ENCODE data around the gene GATD1. TPM values are rescaled to one million over a fixed set of nuclear protein-coding genes. Genes with fewer than 3 reads are reported as not detected.

The GATD1 gene
- total RNA-seq, 1 donor from 2014 or later: 82.5 TPM

DNA sequence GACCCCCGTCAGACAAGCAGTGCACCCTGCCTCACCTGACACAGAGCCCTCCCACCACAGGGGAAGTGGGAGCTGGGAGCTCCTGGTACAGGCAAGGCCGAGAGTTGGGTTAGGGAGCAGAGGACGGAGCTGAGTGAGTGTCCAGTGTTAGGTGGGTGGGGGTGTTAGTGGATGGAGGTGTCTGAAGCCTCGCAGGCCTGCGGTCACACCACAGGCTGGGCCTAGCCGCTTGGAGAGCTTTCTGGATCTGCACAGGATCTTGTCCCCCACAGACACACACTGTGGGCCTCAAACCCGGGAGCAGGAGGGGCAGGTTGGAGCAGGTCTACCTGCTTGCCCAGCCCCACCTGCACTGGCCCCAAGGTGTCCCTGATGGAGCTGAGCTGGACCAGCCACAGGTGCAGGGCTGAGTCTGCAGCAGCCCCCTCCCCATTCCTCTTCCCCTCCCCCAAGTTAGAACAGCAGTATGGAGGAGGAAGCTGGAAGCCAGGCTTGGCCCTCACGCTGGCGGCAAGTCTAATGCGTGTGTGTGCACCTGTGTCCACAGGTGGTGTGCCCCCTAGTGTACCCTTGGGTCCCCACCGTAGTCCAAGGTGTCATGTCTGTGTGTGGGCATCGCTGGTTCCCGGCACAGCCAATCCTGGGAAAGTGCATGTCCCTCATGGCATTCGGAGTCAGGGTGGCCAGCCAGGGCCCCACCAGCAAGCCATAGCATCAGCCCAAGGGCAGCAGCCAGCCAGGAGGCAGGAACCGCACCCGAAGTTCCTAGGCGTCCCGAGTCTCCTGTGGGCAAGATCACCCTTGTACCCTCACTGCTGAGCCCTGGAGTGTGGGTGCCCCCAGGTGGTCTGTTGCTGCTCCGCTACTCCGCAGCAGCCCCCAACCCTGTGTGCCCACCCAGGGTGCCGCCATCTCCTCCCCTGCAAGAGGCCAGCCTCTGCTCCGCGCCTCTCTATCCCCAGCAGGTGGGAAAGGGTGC lies 2.0 kb upstream of the GATD1 start:
- DNase-seq (ENCODE audit: low spot score): no peak

DNA sequence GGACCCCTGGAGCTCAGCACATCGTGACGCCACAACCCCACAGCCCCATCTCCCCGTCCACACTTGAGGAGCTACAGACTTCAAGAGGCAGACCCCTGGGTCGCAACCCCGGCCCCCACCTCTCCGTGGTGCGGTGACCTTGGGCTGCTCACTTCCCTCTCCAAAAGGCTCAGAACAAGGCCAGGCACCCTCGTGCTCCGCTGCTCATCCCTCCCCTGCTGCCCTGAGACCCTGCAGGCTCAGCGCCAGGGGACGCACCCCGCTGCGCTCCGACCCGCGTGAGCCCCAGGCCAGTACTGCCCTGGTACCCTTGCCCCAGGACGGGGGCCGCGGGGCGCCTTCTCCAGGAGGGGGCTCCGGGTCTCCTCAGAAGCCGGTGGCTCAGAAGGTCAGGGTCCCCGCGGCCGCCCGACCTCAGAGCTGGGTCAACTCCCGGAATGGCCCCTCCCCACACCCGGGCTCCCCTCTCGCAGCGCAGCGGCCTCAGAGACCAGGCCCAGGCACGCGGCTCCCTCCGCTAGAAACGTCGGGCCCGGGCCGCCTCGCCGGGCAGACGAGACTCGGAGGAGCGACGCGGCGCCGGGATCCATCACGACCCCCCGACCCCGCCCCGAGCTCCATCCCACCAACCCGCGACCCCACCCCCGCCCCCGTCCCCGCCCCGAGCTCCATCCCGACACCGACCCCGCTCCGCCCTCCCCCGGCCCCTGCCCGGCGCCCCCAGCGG lies 563 bp downstream of the GATD1 start:
- no peak for DNase-seq (ENCODE audit: low spot score)

- DNase-seq (ENCODE audit: low spot score): no peak
Measured at GRCh38 chr11:776263-776560, 1.1 kb downstream of the GATD1 start.

DNA sequence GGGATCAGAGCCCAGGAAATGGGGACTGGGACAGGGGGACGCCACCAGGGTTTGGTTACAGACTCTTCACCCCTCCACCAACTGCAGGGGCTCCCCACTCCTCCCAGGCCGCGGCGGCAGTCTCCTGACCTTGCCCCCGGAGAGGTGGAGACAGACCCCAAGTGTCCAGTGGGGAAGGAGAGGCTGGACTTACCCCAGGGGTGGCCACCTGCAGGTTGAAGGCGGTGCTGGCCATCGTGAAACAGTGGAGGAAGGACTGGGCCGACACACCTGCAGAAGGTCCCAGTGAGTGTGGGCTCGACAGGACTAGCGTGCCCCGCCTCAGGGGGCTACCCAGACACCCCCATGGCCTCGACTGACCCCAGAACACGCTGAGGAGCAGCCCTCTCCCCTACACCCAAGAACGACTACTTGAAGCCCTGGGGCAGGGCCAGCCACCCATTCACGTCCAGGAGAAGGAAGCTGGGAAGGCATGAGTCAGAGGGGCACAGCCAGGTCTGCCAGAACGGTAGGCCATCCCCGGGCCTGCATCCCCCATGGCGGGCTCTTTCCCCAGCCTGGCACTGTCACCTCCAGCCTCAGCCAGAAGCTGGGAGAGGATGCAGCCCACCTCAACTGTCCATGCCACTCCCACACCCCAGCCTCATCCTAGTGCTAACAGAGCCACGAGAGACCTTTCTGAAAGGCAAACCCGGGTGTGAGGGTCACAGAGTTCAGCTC lies 2.3 kb downstream of the GATD1 start:
- DNase-seq (ENCODE audit: low spot score): no peak

DNA sequence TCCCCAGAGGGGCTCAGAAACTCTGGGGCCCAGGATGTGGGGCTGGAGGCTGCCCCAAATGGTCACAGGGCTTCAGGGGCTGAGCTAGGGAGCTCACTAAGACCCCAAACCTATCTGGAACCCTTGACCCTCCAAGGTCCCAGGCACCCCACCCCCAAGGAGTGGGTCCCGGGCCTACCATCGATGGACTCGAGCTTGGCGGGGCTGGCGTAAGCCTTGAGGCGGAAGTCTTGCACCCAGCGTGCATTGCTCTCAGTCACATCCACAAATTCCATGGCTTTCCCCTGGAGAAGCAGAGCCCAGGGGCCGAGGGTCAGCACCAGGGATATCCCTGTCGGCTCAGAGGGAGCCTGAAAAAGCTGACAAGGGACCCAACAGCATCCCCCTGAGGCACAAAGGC lies 3.5 kb downstream of the GATD1 start:
- DNase-seq (ENCODE audit: low spot score): no peak

DNA sequence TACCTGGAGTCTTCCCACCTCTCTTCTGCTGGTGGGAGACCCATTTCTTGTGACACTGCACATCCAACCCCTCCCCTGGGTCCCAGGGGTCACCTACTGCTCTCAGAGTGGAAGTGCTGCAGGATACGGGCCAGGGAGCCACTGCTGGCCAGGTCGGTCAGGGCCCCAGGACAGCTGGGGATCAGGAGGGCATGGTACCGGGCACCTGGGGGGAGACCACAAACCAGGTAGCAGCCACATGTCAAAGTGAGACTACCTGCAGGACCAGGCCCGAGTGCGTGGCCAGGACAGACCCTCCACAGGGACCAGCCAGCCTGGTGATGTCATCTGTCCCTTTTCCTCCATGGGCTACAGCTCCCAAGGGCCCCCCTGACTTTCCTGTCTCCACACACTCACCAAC lies 3.9 kb downstream of the GATD1 start:
- no peak for DNase-seq (ENCODE audit: low spot score)

DNA sequence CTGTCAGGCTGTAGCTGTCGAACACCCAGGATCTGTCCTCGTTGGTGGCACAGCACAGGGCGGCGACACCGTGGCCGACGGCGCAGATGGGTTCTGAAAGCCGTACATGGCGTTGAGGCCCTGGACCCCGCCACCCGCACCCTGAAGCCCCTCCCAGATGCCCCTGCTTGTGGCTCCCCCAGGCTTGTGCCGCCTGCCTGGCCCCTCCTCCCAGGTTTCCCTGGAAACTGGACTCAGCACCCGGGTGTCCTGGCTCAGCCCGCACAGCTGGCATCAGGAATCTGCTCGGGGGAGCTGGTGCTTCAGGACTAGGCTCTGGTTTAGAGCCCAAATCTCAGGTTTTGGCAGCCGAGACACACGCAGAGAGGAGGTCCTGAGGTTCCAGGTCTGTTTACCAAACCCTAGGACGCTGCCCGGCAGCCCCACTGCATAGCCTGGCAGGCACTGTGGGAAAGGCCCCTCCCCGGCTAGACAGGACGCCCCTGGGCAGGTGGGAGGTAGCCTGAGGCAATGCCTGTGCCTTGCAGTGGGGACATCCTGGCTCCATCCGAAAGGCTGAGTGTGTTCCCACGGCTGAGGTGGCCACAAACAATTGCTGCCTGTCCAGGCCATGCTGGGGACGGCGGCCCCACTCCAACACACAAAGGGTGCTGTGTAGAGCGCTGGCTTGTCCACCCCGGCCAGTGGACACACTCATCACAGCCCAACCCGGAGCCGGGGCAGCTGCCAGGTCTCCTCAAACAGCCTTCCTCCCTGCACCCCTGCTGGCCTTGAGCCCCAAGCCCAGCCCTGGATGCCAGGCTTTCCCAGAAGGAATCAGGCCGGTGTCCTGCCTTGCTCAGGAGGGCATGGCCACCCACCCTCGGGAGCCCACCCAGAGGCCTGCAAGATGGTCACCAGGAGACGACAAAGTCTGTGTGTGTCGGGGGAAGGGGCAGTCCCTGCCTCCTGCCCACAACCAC lies 4.6 kb downstream of the GATD1 start:
- no peak for DNase-seq (ENCODE audit: low spot score)

GRCh38 chr11:771617-772204 lies 5.6 kb downstream of the GATD1 start:
- DNase-seq (ENCODE audit: low spot score): no peak

DNA sequence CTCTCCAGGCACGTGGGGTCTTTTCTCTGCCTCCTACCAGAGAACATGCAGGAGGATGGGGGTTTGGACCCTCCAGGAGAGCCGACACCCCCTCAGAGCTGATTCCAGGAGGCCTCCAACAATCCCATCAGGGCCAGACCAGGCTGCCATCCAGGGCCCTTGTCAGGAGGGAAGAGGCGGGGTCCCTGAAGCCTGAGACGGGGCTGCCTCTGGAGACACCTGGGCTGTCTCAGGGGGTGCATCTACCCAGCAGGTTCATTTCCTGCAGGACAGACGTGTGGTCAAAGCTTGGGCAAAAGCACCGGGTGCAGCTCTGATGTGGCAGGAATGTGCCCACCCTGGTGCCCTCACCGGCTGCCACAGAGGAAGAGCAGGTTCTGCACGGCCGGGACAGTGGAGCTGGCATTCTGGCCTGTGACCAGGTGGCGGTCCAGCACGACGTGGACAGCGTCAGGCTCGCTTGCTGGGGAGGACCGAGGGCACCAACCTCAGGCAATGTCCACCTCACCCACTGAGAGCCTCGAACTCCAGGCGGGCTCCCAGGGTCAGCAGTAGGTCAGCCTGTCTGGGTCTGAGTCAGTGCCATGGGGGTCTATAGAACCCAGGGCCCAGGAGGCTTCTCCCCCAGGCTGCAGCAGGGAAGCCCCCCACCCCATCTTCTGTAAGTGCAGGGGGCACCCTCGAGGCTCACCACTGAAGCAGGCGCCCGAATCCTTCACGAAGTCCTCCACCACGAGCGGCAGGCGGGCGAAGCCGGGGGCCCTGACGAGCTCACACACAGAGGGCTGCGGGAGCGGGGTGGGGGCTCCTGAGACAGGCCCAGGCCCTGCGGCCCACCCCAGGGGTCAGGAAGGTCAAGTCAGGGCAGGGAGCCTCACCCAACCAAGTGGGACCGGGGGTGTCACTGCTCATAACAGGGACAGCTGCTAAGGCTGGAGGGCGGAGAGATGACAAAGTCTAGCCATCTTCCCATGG lies 6.4 kb downstream of the GATD1 start:
- no peak for DNase-seq (ENCODE audit: low spot score)

DNA sequence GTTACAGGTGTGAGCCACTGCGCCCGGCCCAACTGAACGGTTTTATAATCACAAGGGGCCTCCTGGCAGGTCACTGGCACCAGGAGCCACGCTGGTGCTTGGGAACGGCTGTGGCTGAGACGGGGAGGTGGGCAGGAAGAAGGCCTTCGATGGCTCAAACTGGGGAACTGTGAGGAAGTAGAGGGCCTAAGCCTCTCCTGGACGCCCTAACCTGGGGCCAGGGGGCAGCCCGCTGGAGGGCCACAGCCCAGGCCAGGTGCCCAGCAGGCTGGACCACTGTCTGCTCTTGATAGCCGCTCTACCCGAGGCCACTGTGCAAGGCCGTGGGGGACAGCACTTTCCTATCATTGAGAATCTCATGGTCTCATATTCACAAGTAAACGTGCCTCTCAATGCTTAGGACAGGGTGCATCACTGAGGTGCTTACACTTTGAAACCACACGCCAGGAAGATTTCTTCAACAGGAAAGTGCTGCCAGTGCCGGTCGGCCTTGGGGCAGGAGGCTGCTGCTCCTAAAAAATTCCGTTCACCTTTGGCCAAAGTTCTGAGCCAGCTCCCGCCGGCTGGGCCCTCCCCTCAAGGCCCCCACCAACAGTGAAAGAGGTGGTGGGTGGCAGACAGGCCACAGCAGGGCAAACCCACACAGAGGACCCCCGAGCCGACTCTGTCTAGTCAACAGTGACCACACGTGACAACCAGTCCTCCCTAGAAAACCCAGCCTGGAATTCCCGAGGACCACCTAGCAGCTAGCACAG lies 7.2 kb downstream of the GATD1 start:
- DNase-seq (ENCODE audit: low spot score): no peak

DNA sequence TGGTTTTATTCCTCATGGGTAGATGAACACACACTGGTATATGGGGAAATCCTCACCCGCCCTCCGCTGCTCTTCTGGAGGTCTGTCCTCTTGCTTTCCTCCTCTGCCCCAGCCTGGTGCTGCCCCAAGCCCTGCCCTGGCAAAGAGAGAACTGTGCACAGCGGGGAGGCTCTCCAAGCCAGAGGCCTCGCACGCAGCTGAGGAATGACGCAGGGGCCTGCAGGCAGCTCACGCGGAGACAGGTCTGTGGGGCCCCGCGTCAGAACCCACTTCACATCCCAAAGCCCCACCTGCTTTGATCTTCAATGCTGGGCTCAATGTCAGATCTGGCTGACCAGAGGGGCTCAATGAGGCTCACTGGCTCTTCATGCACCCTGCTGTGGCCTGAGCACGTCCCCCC lies 10.0 kb downstream of the GATD1 start:
- DNase-seq (ENCODE audit: low spot score): no peak

GRCh38 chr11:766936-767210 lies 10.4 kb downstream of the GATD1 start:
- no peak for DNase-seq (ENCODE audit: low spot score)

DNA sequence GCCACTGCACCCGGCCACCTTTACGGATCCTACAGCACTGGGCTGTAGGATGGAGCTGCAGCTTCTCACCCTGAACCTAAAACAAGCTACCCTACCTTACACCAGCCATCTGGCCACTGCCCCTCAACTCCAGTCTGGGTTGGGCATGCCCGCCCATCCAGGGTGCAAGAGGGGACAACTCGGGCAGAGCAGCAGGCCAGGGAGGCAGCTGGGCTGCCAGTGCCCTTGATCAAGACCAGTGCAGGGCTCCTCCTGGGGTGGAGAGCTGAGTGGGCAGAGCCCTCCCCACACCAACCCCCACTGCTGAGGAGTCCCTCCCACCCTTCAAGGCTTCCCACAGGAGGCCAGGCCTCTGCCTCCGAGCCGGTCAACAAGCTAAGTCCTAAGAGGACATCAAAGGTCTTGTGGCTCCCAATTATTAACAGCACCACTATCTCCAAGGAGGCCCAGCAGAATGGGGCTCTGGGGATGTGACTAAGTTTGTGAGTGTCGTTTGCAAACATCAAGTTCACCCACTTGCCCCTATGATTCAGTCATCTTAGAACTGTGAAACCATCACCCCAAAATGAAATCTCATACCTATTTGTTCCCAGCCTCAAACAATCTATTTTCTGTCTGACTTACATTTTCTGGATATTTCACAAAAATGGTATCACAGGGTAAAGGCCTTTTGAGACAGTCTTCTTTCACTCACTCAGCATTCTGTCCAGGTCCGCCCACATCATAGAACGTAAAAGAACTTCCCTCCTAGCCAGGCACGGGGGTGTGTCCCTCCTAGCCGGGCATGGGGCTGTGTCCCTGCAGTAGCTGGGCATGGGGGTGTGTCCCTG lies 11.0 kb downstream of the GATD1 start:
- DNase-seq (ENCODE audit: low spot score): no peak

DNA sequence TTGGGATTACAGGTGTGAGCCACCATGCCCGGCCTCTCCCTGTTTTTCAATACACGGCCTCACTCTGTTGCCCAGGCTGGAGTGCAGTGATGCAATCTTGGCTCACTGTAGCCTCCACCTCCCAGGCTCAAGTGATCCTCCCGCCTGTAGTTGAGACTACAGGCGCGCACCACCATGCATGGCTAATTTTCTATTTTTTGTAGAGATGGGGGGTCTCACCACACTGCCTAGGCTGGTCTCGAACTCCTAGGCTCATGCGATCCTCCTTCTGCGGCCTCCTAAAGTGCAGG lies 11.5 kb downstream of the GATD1 start:
- DNase-seq (ENCODE audit: low spot score): no peak

DNA sequence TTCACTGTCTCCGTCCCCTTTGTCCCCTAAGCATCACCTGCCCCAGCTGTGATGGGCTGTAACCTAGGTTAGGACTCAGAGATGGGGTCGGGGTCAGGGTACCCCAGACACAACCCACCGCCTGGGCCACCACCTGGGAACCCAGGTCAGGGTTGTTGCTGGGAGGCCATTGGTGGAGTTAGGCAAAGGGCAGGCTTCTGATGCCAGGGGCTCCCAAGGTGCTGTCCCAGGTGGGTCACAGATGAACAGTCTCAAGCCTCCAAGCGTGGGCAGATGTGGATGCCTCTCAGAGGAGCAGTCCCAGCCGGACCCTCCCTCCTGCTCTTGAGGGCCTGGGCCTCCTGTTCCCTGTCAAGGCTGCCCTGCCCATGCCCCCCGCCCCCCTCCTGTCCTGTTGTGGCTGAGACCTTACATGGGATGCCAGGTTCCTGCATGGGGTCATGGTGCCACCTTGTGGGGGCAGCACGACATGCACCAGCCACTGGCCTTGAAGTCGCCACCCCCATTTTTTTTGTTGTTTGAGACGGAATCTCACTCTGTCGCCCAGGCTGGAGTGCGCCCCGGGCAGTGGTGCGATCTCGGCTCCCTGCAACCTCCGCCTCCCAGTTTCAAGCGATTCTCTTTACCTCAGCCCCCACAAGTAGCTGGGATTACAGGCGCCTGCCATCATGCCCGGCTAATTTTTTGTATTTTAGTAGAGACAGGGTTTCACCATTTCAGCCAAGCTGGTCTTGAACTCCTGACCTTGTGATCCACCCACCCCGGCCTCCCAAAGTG lies 12.1 kb downstream of the GATD1 start:
- peak; percentile 57 for DNase-seq (ENCODE audit: low spot score)

DNA sequence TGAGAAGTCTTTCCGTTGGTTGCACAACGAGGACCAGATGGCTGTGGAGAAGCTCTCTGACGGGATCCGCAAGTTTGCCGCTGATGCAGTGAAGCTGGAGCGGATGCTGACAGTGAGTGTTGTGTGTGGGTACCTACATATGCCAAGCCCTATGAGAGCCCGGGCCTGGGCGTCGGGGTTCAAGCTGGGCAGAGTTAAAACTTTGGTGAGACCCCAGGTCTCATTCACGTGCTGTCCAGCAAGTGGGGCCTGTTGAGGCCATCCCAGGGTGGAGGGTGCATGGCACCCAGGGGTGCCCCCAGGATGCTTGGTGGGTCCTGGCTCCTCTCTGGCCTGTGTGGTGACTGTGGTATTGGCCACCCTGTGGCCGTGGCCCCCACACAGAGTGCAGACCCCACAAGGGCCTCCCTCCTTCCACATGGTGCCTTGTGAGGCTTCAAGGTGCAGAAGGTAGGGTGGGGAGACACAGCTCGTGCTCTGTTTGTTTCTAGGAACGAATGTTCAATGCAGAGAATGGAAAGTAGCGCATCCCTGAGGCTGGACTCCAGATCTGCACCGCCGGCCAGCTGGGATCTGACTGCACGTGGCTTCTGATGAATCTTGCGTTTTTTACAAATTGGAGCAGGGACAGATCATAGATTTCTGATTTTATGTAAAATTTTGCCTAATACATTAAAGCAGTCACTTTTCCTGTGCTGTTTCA lies 12.8 kb downstream of the GATD1 start:
- no peak for DNase-seq (ENCODE audit: low spot score)

Measured in ureter (tissue), 1 donor.